Vagina (tissue), 2 donors: ENCODE measurements around the gene TNFRSF8. TPM values are rescaled to one million over a fixed set of nuclear protein-coding genes. Genes with fewer than 3 reads are reported as not detected.
"Not testable (repeated sequence)": the region's sequence is repeated elsewhere in the genome, so short reads cannot be mapped to it uniquely, and the experiment has no call there.

ENCODE experiments used
- DNase-seq, 2 donors: peaks; one replicate each; pipeline ENCODE4 v3.0.0-alpha.2; 2017; ENCODE audit errors: extremely low spot score in 2 of 2
- H3K27ac ChIP-seq: fragments of 200-600 bp; sonication (generic); one replicate; pipeline ENCODE4 v1.5.1; 2019
- H3K27me3 ChIP-seq: fragments of 200-600 bp; sonication (generic); one replicate; pipeline ENCODE4 v1.5.1; 2019
- H3K36me3 ChIP-seq, 2 donors: fragments of 200-600 bp; sonication (generic); one replicate each; pipeline ENCODE4 v1.5.1; 2017 to 2019
- H3K4me1 ChIP-seq: fragments of 200-600 bp; sonication (generic); one replicate; pipeline ENCODE4 v1.5.1; 2019
- H3K4me3 ChIP-seq, 2 donors: fragments of 200-600 bp; sonication (generic); 1 replicate in 1 of 2; 2 replicates in 1 of 2; pipeline ENCODE4 v1.5.1; 2016 to 2019
- H3K9me3 ChIP-seq: fragments of 200-600 bp; sonication (generic); one replicate; pipeline ENCODE4 v1.5.1; 2019
- POLR2A ChIP-seq, 2 donors: fragments of 450-650 bp; IDR thresholded peaks; one replicate each; pipeline ENCODE4 v1.6.1; 2017; ENCODE audit warnings: antibody characterized with exemption in 2 of 2, mild to moderate bottlenecking in 2 of 2, moderate library complexity in 2 of 2
- POLR2AphosphoS5 ChIP-seq, 2 donors: sonication (generic); formaldehyde crosslinking; IDR thresholded peaks; one replicate each; pipeline ENCODE4 v1.9.0; 2017; ENCODE audit warnings: antibody characterized with exemption in 2 of 2, mild to moderate bottlenecking in 2 of 2, low read depth in 1 of 2; ENCODE audit not compliant: insufficient read depth in 1 of 2
- intact Hi-C: fragments of 100-400 bp; cut with DNase I; formaldehyde crosslinking; loops from one replicate; pipeline ENCODE4 v1.15.1; 2023
- total RNA-seq: library from RNA; depleted of rRNA; stranded (reverse); fragments of >200 nt; gene quantifications from one replicate; pipeline ENCODE4 v1.2.3, GENCODE V29; 2016
- TF ChIP-seq, protein P1 (sequence below), 3 experiments: fragments of 450-650 bp in 2 of 3; fragments of 200-600 bp in 1 of 3; sonication (generic) in 1 of 3; IDR thresholded peaks; one replicate each; pipeline ENCODE4 v1.5.1; 2017 to 2019; ENCODE audit warnings: antibody characterized with exemption in 3 of 3, mild to moderate bottlenecking in 2 of 3, moderate library complexity in 2 of 3

TNFRSF8 gene
- total RNA-seq, 1 donor from 2014 or later, result 1.2 TPM

DNA sequence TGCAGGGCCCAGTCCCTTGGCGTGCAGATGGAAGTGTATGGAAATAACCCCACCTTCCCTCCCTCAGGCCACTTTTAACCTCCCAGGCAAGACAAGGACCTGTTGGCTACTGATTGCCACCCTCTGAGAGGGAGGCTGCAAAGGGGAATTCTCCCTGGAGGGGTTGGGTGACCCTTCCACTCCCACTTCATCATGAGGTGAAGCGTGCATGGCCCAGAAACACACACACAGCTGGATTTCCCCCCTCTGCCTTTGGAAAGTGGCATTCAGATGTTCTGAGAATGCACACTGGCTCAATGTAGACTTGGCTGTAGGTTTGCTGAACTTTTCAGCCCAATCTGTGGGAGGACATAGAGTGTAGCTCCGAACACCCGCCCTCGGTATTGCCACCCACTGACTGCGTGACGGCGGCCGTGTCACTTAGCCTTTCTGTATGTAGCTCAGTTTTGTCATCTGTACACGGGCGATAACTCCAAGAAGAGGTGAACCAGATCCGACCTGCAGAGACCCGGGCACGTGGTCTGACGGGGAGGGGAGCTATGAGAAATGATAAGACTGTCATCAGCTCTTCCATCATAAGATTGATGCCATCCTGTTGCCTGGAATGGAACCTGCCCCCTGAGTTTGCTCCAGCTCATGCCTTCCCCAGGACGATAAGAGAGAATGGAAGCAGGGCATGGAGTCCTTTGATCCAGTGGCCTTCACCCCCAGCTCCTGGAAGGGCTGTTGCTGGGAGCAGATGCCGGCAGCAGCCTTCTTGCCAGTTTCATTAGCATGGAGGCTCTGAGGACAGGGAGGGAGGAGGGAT lies 24.5 kb upstream of the TNFRSF8 start:
- Histone ChIP-seq H3K27ac (no peak overlapping the region), H3K27me3 (no peaks in the 10 kb centered on the region), H3K4me3 (no peak overlapping the region), H3K36me3 (no peaks in the 10 kb centered on the region), H3K4me1 (no peaks in the 10 kb centered on the region), H3K9me3 (no peaks in the 10 kb centered on the region)
- intact Hi-C loops, result no loop called here
- no peak for TF ChIP-seq POLR2AphosphoS5 (IDR thresholded peaks at IDR 0.05; ENCODE audit: insufficient read depth in 1 of 2, low read depth in 1 of 2)
- TF ChIP-seq POLR2A (IDR thresholded peaks at IDR 0.05), result no peak
- TF ChIP-seq, protein P1, sequence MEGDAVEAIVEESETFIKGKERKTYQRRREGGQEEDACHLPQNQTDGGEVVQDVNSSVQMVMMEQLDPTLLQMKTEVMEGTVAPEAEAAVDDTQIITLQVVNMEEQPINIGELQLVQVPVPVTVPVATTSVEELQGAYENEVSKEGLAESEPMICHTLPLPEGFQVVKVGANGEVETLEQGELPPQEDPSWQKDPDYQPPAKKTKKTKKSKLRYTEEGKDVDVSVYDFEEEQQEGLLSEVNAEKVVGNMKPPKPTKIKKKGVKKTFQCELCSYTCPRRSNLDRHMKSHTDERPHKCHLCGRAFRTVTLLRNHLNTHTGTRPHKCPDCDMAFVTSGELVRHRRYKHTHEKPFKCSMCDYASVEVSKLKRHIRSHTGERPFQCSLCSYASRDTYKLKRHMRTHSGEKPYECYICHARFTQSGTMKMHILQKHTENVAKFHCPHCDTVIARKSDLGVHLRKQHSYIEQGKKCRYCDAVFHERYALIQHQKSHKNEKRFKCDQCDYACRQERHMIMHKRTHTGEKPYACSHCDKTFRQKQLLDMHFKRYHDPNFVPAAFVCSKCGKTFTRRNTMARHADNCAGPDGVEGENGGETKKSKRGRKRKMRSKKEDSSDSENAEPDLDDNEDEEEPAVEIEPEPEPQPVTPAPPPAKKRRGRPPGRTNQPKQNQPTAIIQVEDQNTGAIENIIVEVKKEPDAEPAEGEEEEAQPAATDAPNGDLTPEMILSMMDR (IDR thresholded peaks at IDR 0.05), result no peak
- DNase-seq, result no peak

DNA sequence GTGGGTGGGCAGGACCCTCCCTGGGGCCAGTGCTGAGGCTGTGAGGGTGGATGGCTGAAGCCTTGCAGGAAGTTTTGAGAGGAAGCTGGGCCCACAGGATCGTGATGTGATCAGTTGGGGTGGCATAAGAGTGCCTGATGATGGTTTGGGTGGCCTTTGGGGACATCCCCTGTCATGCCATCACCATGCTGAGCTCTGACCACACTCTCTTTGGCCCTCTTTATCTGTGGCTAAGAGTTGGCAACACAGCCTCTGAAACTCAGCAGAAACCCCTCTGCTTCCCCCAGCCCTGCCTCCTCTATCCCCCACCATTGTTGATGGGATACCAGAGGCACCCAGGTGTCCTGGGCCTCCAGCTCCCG lies 24.0 kb upstream of the TNFRSF8 start:
- TF ChIP-seq, protein P1 (IDR thresholded peaks at IDR 0.05), result no peak
- TF ChIP-seq POLR2A (IDR thresholded peaks at IDR 0.05) (no peak), POLR2AphosphoS5 (IDR thresholded peaks at IDR 0.05; ENCODE audit: insufficient read depth in 1 of 2, low read depth in 1 of 2) (no peak)
- Histone ChIP-seq H3K27me3 (no peaks in the 10 kb centered on the region), H3K36me3 (no peaks in the 10 kb centered on the region), H3K4me3 (no peak overlapping the region), H3K27ac (no peak overlapping the region), H3K4me1 (no peaks in the 10 kb centered on the region), H3K9me3 (no peaks in the 10 kb centered on the region)
- DNase-seq, result no peak
- intact Hi-C loops, result no loop called here

DNA sequence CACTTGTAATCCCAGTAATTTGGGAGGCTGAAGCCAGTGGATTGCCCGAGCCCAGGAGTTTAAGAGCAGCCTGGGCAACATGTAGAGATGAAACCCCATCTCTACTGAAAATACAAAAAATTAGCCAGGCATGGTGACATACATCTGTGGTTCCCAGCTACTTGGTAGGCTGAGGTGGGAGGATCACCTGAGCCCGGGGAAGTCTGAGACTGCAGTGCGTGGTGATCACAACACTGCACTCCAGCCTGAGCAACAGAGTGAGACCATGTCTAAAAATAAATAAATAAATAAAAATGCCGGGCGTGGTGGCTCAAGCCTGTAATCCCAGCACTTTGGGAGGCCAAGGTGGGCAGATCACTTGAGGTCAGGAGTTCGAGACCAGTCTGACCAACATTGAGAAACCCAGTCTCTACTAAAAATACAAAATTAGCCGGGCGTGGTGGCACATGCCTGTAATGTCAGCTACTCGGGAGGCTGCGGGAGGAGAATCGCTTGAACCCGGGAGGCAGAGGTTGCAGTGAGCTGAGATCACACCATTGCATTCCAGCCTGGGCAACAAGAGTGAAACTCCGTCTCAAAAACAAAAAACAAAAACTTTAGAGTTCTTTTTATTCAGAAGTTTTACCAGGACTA lies 23.2 kb upstream of the TNFRSF8 start:
- H3K4me1 ChIP-seq, H3K9me3 ChIP-seq, H3K36me3 ChIP-seq, intact Hi-C loops, H3K27me3 ChIP-seq, H3K4me3 ChIP-seq, H3K27ac ChIP-seq, DNase-seq: not testable (repeated sequence)

DNA sequence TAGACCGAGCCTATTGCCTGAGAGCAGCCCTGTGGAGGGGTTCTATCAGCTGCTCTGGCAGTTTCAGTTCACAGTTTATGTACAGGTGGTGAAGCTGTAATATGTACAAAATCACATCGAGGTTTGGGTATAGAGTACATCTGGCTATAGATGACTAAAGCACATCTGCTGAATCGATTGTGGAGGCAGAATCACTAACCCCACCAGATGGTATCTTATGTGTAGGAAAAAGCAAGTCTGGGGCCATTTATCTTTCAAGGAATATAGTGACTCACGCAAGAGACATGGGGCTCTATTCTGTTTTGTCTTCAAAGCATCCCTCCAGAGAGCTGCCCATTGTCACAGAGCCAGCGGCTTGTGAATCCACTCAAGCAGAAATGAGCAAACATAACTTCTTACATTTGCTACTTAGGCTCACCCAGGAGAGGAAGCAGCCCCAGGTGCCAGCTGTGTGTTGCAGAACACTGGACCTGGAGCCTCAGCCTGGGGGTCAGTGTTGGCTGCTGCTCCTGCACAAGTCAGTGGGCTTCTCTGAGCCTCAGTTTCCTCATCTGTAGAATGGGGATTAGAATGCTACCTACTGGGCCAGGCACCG lies 22.5 kb upstream of the TNFRSF8 start:
- Histone ChIP-seq H3K27me3 (no peaks in the 10 kb centered on the region), H3K4me1 (no peaks in the 10 kb centered on the region), H3K9me3 (no peaks in the 10 kb centered on the region), H3K4me3 (no peak overlapping the region), H3K27ac (no peak overlapping the region), H3K36me3 (no peaks in the 10 kb centered on the region)
- no peak for DNase-seq
- TF ChIP-seq, protein P1 (IDR thresholded peaks at IDR 0.05), result no peak
- no peak for TF ChIP-seq POLR2AphosphoS5 (IDR thresholded peaks at IDR 0.05; ENCODE audit: insufficient read depth in 1 of 2, low read depth in 1 of 2)
- no peak for TF ChIP-seq POLR2A (IDR thresholded peaks at IDR 0.05)
- intact Hi-C loops, result no loop called here

DNA sequence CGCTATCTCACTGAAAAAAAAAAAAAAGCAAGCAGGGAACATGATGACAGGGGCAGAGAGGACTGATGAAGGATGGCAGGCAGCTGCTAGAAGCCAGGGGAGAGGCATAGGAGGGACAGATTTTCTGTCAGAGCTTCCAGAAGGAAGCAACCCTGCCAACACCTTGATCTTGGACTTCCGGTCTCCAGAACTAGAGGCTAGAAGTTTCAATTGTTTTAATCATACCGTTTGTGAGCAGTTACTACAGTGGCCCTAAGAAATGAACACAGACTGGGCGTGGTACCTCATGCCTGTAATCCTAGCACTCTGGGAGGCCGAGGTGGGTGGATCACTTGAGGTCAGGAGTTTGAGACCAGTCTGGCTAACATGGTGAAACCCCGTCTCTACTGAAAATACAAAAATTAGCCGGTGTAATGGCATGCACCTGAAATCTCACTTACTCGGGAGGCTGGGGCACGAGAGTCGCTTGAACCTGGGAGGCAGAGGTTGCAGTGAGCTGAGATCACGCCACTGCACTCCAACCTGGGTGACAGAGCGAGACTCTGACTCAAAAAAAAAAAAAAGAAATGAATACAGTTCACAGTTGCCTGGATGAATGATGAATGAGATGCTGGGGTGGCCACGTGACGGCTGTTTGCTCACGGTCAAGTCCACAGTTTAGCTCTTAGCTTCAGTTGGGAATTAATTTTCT lies 18.8 kb upstream of the TNFRSF8 start:
- DNase-seq, H3K9me3 ChIP-seq, intact Hi-C loops, H3K4me3 ChIP-seq, H3K4me1 ChIP-seq, H3K27me3 ChIP-seq, H3K36me3 ChIP-seq, H3K27ac ChIP-seq: not testable (repeated sequence)
